ENCODE data around the gene ZNF143.
"Not testable (repeated sequence)": the region's sequence is repeated elsewhere in the genome, so short reads cannot be mapped to it uniquely, and the experiment has no call there.

DNA sequence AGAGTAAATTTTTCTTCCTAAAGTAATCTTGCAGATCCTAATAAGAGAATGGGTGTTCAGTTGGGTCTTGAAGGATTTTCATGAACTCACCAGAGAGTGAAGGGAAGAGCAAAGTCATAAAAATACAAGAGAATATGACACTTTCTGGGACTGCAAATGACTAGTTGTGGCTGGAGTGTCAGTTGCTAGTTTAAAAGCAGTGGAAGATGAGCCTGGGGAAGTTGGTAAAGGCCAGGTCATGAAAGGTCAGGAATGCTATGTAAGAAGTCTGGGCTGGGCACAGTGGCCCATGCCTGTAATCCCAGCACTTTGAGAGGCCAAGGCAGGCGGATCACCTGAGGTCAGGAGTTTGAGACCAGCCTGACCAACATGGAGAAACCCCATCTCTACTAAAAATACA, 53.8 kb downstream of the ZNF143 start:
- TF ChIP-seq, protein P1, sequence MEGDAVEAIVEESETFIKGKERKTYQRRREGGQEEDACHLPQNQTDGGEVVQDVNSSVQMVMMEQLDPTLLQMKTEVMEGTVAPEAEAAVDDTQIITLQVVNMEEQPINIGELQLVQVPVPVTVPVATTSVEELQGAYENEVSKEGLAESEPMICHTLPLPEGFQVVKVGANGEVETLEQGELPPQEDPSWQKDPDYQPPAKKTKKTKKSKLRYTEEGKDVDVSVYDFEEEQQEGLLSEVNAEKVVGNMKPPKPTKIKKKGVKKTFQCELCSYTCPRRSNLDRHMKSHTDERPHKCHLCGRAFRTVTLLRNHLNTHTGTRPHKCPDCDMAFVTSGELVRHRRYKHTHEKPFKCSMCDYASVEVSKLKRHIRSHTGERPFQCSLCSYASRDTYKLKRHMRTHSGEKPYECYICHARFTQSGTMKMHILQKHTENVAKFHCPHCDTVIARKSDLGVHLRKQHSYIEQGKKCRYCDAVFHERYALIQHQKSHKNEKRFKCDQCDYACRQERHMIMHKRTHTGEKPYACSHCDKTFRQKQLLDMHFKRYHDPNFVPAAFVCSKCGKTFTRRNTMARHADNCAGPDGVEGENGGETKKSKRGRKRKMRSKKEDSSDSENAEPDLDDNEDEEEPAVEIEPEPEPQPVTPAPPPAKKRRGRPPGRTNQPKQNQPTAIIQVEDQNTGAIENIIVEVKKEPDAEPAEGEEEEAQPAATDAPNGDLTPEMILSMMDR (IDR thresholded peaks at IDR 0.05; ENCODE audit: insufficient read depth, low read length): not testable (repeated sequence)
- not testable (repeated sequence) for TF ChIP-seq POLR2AphosphoS5 (IDR thresholded peaks at IDR 0.05; ENCODE audit: low read depth); SPI1 (IDR thresholded peaks at IDR 0.05; ENCODE audit: borderline replicate concordance, low read depth); GABPA (IDR thresholded peaks at IDR 0.05; ENCODE audit: low read depth)
- TF ChIP-seq, protein P2, sequence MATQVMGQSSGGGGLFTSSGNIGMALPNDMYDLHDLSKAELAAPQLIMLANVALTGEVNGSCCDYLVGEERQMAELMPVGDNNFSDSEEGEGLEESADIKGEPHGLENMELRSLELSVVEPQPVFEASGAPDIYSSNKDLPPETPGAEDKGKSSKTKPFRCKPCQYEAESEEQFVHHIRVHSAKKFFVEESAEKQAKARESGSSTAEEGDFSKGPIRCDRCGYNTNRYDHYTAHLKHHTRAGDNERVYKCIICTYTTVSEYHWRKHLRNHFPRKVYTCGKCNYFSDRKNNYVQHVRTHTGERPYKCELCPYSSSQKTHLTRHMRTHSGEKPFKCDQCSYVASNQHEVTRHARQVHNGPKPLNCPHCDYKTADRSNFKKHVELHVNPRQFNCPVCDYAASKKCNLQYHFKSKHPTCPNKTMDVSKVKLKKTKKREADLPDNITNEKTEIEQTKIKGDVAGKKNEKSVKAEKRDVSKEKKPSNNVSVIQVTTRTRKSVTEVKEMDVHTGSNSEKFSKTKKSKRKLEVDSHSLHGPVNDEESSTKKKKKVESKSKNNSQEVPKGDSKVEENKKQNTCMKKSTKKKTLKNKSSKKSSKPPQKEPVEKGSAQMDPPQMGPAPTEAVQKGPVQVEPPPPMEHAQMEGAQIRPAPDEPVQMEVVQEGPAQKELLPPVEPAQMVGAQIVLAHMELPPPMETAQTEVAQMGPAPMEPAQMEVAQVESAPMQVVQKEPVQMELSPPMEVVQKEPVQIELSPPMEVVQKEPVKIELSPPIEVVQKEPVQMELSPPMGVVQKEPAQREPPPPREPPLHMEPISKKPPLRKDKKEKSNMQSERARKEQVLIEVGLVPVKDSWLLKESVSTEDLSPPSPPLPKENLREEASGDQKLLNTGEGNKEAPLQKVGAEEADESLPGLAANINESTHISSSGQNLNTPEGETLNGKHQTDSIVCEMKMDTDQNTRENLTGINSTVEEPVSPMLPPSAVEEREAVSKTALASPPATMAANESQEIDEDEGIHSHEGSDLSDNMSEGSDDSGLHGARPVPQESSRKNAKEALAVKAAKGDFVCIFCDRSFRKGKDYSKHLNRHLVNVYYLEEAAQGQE (IDR thresholded peaks at IDR 0.05; ENCODE audit: insufficient replicate concordance, low read depth): not testable (repeated sequence)
